ENCODE results near the gene MTMR12. TPM values are rescaled to one million over a fixed set of nuclear protein-coding genes. Genes with fewer than 3 reads are reported as not detected.

MTMR12 gene
- total and polyA plus RNA-seq, 2 of the 8 experiments (the other 6 are each of a cell fraction or from before 2014, with no cell fraction given) = 19.1 to 59.3 TPM

DNA sequence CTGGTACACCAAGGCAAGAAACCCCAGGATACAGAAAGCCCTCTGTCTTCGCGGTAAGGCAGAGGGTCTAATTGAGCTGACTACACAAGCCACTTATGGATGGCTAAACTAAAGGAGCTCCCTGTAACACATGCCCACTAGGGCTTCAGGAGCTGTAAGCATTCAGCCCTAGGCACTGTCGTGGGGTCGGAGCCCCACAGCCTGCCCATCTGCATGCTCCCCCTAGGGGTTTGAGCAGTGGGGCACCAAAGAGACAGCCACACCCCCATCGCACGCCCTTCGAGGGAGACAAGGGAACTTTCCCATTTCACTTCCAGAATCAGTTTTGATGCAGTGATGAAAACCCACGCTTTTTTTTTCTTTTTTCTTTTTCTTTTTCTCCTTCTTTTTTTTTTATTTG lies 11.0 kb upstream of the MTMR12 start (continued):
- peak; percentile 35 to 53; a peak in 3 of 4 replicates for TF ChIP-seq RAD21 (IDR thresholded peaks at IDR 0.05 in 1 of 2, conservative IDR thresholded peaks at IDR 0.05 in 1 of 2; ENCODE audit: low read depth in 2 of 2, low read length in 2 of 2)
- TF ChIP-seq POU5F1 (IDR thresholded peaks at IDR 0.05; ENCODE audit: low read depth, low read length) = no peak
- no peak for TF ChIP-seq ASH2L (IDR thresholded peaks at IDR 0.05; ENCODE audit: low read length)

Measured in H1 (cell line).